ENCODE data around the gene TSLP. TPM values are rescaled to one million over a fixed set of nuclear protein-coding genes. Genes with fewer than 3 reads are reported as not detected.

Gene TSLP
- total and polyA plus RNA-seq, 9 of the 15 experiments (the other 6 are each of a cell fraction or from before 2014, with no cell fraction given), result 0.09 to 2.8 (median 1.2) TPM

DNA sequence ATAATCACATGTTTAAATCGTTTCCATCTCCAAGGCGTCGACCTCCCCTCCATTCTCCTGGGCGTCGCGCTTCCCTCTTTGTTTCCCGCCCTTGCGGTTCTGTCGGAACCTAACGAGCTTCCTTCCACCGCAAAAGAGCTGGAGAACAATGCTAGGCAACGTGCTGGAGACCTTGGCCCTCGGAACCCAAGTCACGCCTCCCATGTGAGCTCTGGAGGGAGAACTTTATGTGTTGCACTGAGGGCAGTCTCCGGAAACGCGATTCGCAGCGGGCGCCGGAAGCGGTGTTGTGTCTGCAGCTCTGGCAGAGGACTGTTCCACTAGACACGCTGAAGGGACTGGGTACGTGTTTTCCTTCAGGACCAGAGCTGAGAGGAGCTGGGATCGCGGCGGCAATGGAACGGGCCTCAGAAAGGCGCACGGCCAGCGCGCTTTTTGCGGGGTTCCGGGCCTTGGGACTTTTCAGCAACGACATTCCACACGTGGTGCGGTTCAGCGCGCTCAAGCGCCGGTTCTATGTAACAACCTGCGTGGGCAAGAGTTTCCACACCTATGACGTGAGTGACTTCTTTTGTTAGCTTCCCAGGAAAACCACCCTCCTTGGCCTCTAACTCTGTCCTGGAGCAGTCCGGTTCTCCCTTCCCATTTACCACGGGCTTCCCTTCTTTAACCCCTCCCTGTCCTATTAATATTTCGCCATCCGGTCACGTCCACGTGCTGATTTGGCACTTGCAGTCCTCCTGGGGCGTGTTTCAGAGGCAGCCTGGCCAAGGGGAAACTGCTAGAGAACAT is 20.7 kb downstream of the TSLP start, which contains the start of gene WDR36 (continued):
- TF ChIP-seq RERE (CRISPR knock-in tag; IDR thresholded peaks at IDR 0.05; ENCODE audit: borderline replicate concordance) (no peak), SMARCA4 (IDR thresholded peaks at IDR 0.05) (no peak), COPS2 (conservative IDR thresholded peaks at IDR 0.05) (no peak), EWSR1 (IDR thresholded peaks at IDR 0.05; ENCODE audit: borderline replicate concordance, low read depth, partially characterized antibody) (no peak), CBX3 (IDR thresholded peaks at IDR 0.05; ENCODE audit: borderline replicate concordance in 1 of 2, low read length in 2 of 2) (peak in 1 of 2 experiments; percentile 99; a peak in 2 of 3 replicates), E4F1 (CRISPR knock-in tag; IDR thresholded peaks at IDR 0.05; ENCODE audit: borderline replicate concordance) (no peak), LARP7 (IDR thresholded peaks at IDR 0.05) (no peak), SMARCE1 (IDR thresholded peaks at IDR 0.05) (no peak), BCOR (IDR thresholded peaks at IDR 0.05) (no peak), PYGO2 (tag; IDR thresholded peaks at IDR 0.05) (no peak), ZNF507 (tag; conservative IDR thresholded peaks at IDR 0.05) (no peak), PHB (CRISPR knock-in tag; IDR thresholded peaks at IDR 0.05) (no peak), RCOR1 (IDR thresholded peaks at IDR 0.05; ENCODE audit: borderline replicate concordance in 1 of 2, low read depth in 2 of 2, low read length in 2 of 2) (peak in 1 of 2 experiments; percentile 69; a peak in 2 of 4 replicates), ZHX1 (conservative IDR thresholded peaks at IDR 0.05; ENCODE audit: low read length) (peak; percentile 1; the same call in 1 of the 2 replicates)
- TF ChIP-seq, protein P1, sequence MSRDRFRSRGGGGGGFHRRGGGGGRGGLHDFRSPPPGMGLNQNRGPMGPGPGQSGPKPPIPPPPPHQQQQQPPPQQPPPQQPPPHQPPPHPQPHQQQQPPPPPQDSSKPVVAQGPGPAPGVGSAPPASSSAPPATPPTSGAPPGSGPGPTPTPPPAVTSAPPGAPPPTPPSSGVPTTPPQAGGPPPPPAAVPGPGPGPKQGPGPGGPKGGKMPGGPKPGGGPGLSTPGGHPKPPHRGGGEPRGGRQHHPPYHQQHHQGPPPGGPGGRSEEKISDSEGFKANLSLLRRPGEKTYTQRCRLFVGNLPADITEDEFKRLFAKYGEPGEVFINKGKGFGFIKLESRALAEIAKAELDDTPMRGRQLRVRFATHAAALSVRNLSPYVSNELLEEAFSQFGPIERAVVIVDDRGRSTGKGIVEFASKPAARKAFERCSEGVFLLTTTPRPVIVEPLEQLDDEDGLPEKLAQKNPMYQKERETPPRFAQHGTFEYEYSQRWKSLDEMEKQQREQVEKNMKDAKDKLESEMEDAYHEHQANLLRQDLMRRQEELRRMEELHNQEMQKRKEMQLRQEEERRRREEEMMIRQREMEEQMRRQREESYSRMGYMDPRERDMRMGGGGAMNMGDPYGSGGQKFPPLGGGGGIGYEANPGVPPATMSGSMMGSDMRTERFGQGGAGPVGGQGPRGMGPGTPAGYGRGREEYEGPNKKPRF (IDR thresholded peaks at IDR 0.05; ENCODE audit: low read depth, low read length), result no peak
